BJ (cell line): ENCODE data around the gene ATXN1. TPM values are rescaled to one million over a fixed set of nuclear protein-coding genes. Genes with fewer than 3 reads are reported as not detected.
A peak's percentile ranks its signal among the peaks of the same experiment; 100 is the strongest.

Experiments used
- CTCF ChIA-PET: fragments of 350-600 bp; formaldehyde crosslinking; extraction: SDS; loops from one replicate; lab custom pipeline; 2021; ENCODE audit warnings: antibody characterized with exemption, inconsistent platforms; lab: Yijun Ruan, JAX
- POLR2A ChIA-PET: fragments of 300-600 bp; sonication (Branson Sonifier 250); formaldehyde crosslinking; extraction: SDS; loops from one replicate; lab custom pipeline; 2021; ENCODE audit warnings: antibody characterized with exemption; lab: Charles Lee
- DNase-seq: peaks from one replicate; pipeline ENCODE4 v3.0.0-alpha.2; 2011; ENCODE audit warnings: low read depth
- H3K27me3 ChIP-seq: 2 replicates; pipeline ENCODE4 v1.6.0; 2011; ENCODE audit warnings: low read length; ENCODE audit not compliant: control insufficient read depth, insufficient read depth
- H3K36me3 ChIP-seq: 2 replicates; pipeline ENCODE4 v1.5.1; 2011; ENCODE audit warnings: low read length; ENCODE audit not compliant: control insufficient read depth, insufficient read depth
- H3K4me3 ChIP-seq: 2 replicates; pipeline ENCODE4 v1.5.1; 2011; ENCODE audit warnings: low read depth, mild to moderate bottlenecking, control low read depth, low read length
- CTCF ChIP-seq: IDR thresholded peaks from 2 replicates; pipeline ENCODE4 v1.5.1; 2011; ENCODE audit warnings: low read depth, mild to moderate bottlenecking, control low read depth, inconsistent platforms, low read length, moderate library complexity; ENCODE audit not compliant: insufficient read depth
- polyA plus RNA-seq: library from polyadenylated mRNA; depleted of rRNA; stranded (reverse); fragments of >200 nt; gene quantifications from 2 replicates; pipeline ENCODE4 v1.2.3, GENCODE V29; 2011

ATXN1 gene
- polyA plus RNA-seq, 1 experiment, result 60.2 TPM

- Histone ChIP-seq H3K4me3 (no peak overlapping the region), H3K36me3 (no peaks in the 10 kb centered on the region), H3K27me3 (no peaks in the 10 kb centered on the region)
- no peak for TF ChIP-seq CTCF
- peak; percentile 66 for DNase-seq
- ChIA-PET CTCF (interaction anchor here (1.1 to 2.5 kb wide), 6 partner anchors 12 to 317 kb away, joined by 3 to 12 read pairs (median 6); no protein-coding TSS in a partner anchor), POLR2A (interaction anchor here (0.7 to 0.9 kb wide), 2 partner anchors 11 to 243 kb away, joined by 3 to 18 read pairs; no protein-coding TSS in a partner anchor)
These were observed 8.1 kb upstream of the ATXN1 start for GRCh38 chr6:16769131-16769985.

- no peak for TF ChIP-seq CTCF
- no peaks in the 10 kb centered on the region for H3K36me3 ChIP-seq
- ChIA-PET CTCF (interaction anchor here (0.7 to 1.6 kb wide), 5 partner anchors 176 to 365 kb away, joined by 3 to 8 read pairs (median 3); no protein-coding TSS in a partner anchor), POLR2A (interaction anchor here (0.9 kb wide), 1 partner anchor 244 kb away, joined by 3 read pairs; no protein-coding TSS in a partner anchor)
- DNase-seq, result no peak
- no peaks in the 10 kb centered on the region for H3K27me3 ChIP-seq
- H3K4me3 ChIP-seq, result no peak overlapping the region
These were observed 7.2 kb upstream of the ATXN1 start for GRCh38 chr6:16768477-16768830.

GRCh38 chr6:16767765-16768476 lies 6.7 kb upstream of the ATXN1 start:
- no peak for TF ChIP-seq CTCF
- H3K27me3 ChIP-seq, result no peaks in the 10 kb centered on the region
- no peak for DNase-seq
- H3K4me3 ChIP-seq, result no peak overlapping the region
- POLR2A ChIA-PET, result interaction anchor here (0.9 kb wide), 1 partner anchor 244 kb away, joined by 3 read pairs; no protein-coding TSS in a partner anchor
- CTCF ChIA-PET, result interaction anchor here (0.7 to 1.6 kb wide), 4 partner anchors 197 to 365 kb away, joined by 3 to 8 read pairs (median 4); no protein-coding TSS in a partner anchor
- H3K36me3 ChIP-seq, result no peaks in the 10 kb centered on the region

- CTCF ChIA-PET, result interaction anchor here (1.6 kb wide), 1 partner anchor 219 kb away, joined by 4 read pairs; no protein-coding TSS in a partner anchor
- TF ChIP-seq CTCF, result no peak
- no peaks in the 10 kb centered on the region for H3K36me3 ChIP-seq
- H3K27me3 ChIP-seq, result no peaks in the 10 kb centered on the region
- no peak overlapping the region for H3K4me3 ChIP-seq
- no peak for DNase-seq
- POLR2A ChIA-PET, result no interaction called here
These were observed 5.8 kb upstream of the ATXN1 start for GRCh38 chr6:16766836-16767745.
